Jurkat, Clone E6-1 (cell line): Measurements from ENCODE around the gene TMEM106B.
"Not testable (repeated sequence)": the region's sequence is repeated elsewhere in the genome, so short reads cannot be mapped to it uniquely, and the experiment has no call there.

Experiments
- DNase-seq: peaks from one replicate; pipeline ENCODE4 v3.0.0-alpha.2; 2011; ENCODE audit warnings: low read depth, low spot score
- H3K4me3 ChIP-seq: 2 replicates; pipeline ENCODE4 v1.5.1; 2011; ENCODE audit warnings: mild to moderate bottlenecking, low read length, control low read depth, moderate library complexity

Gene TMEM106B

GRCh38 chr7:12222889-12223579, 11.9 kb downstream of the TMEM106B start:
- no peak overlapping the region for H3K4me3 ChIP-seq
- DNase-seq = peak; percentile 69

GRCh38 chr7:12225017-12225416, 13.9 kb downstream of the TMEM106B start:
- H3K4me3 ChIP-seq, DNase-seq: not testable (repeated sequence)

- no peak overlapping the region for H3K4me3 ChIP-seq
- no peak for DNase-seq
Observed at GRCh38 chr7:12226756-12227155, 15.7 kb downstream of the TMEM106B start.

DNA sequence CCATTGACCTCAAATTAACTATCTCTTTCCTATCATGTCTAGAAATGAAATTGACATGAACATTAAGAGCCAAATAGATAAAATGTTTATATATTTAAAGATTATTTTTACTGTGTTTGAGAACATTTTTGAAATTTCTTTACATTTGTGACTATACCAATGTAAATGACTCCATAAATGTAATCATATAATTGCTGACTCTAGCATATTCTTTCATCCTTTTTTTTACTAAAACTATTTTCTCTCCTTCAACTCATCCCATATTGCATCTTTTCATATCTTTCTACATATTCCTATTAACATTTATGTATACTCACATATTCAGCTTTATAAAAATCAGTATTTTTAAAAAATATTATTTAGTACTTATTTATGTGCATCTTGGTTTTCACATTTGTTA, 16.9 kb downstream of the TMEM106B start:
- no peak for DNase-seq

DNA sequence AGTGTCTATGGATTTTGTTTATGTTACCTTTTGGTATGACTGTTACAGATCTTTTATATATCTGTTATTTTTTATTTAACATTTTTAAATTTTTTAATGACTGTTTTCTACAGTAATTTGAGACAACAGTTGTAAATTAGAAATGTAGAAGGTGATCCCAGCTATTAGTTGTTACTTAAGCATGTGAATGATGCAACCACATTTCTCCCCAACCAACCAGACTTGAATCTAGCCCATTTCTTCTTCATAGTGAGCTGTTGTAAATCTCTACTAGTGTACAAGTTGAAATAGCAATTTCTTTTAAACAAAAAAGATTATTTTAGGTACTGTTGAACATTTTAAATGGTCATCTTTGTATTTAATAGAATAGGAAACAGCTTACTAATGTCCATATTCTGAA, 18.0 kb downstream of the TMEM106B start:
- DNase-seq = no peak

More for the DNA sequence above, 16.9 kb downstream of the TMEM106B start:
- H3K4me3 ChIP-seq = no peak overlapping the region

GRCh38 chr7:12231097-12231496, 20.0 kb downstream of the TMEM106B start:
- DNase-seq = no peak
- H3K4me3 ChIP-seq = no peak overlapping the region

More for the DNA sequence above, 18.0 kb downstream of the TMEM106B start:
- no peak overlapping the region for H3K4me3 ChIP-seq

- no peak for DNase-seq
- H3K4me3 ChIP-seq = no peak overlapping the region
Observed at GRCh38 chr7:12233175-12233574, 22.1 kb downstream of the TMEM106B start.

- no peak for DNase-seq
- H3K4me3 ChIP-seq = no peak overlapping the region
Observed at GRCh38 chr7:12234334-12234865, 23.3 kb downstream of the TMEM106B start.

- no peak overlapping the region for H3K4me3 ChIP-seq
- no peak for DNase-seq
Observed at GRCh38 chr7:12235970-12236369, 24.9 kb downstream of the TMEM106B start.

- DNase-seq = no peak
- H3K4me3 ChIP-seq = no peak overlapping the region
Observed at GRCh38 chr7:12237007-12237406, 25.9 kb downstream of the TMEM106B start.

DNA sequence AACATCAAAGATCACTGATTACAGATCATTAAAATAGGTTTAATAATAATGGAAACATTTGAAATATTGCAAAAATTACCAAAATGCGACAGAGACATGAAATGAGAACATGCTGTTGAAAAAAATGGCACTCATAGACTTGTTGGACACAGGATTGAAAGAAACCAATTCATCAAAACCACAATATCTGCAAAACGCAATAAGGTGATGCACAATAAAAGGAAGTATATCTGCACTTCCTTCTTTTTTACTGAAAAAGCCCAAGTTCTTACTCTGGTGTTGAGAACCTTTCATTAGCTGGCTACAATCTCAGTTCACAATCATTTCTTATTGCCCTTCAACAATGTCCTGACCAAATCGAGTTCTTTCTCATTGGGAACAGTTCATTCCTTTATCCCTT, 28.7 kb downstream of the TMEM106B start:
- H3K4me3 ChIP-seq = no peak overlapping the region
- no peak for DNase-seq

DNA sequence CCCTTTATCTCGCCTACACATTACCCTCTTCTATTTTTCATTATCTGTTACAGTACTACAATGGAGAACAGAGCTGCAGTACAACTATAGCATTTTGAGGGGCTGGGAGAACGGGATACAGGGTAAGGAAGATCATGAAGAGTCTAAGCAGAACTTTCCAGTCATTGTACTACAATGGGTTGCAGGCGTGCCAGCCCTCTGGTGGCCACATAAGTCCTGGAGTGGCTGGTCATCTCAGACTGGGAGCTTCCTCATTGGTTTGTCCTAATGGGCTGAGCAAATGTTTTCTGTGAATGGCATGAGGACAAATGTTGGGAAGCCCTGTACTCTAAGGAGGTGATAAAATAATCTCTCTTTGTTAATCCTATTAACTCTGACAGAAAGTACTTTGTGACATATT, 33.0 kb downstream of the TMEM106B start:
- no peak for DNase-seq
- no peak overlapping the region for H3K4me3 ChIP-seq

- no peak for DNase-seq
- no peak overlapping the region for H3K4me3 ChIP-seq
Observed at GRCh38 chr7:12244694-12245093, 33.6 kb downstream of the TMEM106B start.

- no peak for DNase-seq
- no peak overlapping the region for H3K4me3 ChIP-seq
Observed at GRCh38 chr7:12249706-12250105, 38.6 kb downstream of the TMEM106B start.

DNA sequence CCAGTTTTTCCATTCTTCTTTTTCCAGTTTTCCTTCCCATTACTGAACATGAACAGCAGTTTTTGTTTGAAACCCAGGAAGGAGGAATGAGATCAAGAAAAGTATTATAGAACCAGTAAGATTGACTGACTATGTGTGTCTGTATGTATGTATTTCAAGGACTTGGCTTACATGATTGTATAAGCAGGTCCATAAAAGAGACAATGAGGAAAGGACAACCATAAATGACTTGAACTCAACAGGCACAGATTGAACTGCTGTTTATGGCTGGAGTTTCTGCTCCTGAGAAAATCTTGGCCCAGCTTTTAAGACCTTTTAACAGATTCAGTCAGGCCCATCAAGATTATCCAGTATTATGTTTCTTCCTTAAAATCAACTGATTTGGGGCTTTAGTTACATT, 39.1 kb downstream of the TMEM106B start:
- H3K4me3 ChIP-seq = no peak overlapping the region
- no peak for DNase-seq

DNA sequence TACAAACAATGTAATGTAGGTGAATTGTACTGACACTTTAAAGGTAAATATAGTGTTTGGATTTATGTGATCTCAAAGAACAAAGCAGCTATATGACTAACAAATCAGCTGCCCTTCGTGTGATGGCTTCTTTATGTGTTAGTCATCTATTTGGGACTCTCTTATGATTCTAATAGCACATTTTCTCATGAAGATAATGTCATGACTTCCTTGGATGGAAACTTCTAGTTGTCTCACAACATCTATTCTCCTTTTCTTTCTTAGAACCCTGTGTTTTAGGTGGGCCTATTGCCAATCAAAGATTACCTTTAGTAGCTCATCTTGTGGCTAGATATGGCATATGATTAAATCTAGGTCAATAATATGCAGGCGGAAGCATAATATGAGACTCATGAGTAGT, 45.0 kb downstream of the TMEM106B start:
- no peak for DNase-seq
- no peak overlapping the region for H3K4me3 ChIP-seq

GRCh38 chr7:12257582-12257981, 46.5 kb downstream of the TMEM106B start:
- DNase-seq = peak; percentile 53
- H3K4me3 ChIP-seq = no peak overlapping the region

- no peak overlapping the region for H3K4me3 ChIP-seq
- DNase-seq = no peak
Observed at GRCh38 chr7:12258074-12258473, 47.0 kb downstream of the TMEM106B start.

DNA sequence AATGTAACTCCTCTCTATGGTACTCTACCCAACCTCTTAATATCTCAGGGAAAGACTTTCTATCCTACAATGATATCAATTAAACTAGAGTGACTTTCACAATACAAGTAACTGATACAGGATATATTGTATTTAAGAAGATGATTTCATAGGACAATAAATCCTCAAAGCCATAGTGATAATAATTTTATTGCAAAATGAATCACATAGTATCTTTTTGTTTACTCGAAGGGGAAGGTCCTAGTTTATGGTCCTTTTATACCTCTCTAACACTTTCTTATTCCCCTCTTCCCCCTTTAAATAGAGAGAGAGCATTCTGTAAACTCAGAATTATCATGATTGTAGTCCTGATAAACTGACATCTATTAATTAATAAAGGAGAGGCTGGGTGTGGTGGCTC, 56.4 kb downstream of the TMEM106B start:
- no peak for DNase-seq
- H3K4me3 ChIP-seq = no peak overlapping the region

DNA sequence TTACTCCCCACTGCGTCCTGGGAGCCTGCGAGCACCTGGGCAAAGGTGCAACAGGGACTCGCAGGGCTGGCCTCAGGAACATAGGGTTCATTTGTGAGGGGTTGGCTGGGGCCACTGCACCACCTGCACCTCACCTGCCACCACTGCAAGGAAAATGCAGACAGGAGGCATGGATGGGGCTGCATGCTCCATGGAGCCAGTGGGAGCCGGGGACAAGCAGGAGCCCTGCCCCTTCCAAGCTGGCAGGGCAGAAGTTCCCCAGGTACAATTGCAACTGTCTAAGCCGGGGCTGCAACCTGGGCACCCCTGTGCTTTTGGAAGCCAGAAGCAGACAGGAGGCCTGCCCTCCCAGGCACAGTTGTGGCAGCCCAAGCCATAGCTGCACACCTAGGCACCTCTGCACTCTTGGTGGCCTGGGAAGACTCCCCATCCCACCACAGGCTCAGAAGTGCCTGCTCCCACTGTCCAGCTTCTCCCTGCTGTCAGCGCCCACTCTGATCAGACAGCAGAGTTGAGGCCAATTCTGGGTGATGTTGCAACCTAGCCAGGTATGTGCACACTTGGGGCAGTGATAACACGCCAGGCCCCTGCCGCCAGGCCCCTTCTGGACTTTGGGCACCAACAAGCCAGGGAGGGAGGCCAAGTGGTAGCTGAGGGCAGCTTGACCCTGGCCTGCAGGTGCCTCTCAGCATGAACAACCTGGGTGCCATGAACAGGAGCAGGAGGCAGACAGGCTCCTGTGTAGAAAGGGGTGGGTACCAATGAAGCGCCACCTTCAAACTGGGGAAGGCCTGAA, 58.2 kb downstream of the TMEM106B start:
- no peak for DNase-seq
- H3K4me3 ChIP-seq = no peak overlapping the region
